Measurements from ENCODE around the gene SULT4A1.

DNA sequence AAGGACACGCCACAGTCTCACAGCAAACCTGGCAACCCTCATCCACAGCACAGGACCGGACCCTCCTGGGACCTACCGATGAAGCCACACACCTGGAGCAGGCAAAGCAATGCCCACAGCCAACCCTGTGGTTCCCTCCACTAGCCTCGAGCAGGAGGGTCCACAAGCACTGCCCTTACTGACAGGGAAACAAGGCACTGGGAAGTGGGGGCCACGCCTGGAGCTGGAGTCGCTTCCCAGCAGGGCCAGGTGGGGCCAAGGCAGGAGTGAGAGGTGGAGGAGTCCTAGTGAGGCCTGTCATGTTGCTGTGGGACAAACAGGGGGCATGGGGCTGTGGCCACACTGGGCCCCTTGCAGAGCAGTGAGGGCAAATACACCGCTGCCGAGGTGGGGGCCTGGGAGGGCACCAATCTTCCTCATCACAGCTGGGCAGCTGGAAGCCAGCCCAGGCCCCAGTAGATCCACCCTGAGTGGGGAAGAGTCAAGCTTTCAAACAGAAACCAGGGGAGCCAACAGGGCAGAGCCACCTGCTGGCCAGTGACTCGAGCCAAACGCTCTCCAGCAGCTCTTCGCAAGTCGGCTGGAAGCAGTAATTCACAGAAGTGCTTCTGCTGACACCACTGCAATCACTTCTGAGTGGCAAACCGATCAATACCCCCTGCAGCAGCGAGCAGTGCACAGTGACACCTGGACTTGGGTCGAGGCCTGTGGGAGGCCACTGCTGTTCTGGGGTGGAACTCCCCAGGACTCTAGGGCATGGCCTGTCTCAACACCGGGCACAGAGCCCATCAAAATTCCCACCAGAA is 13.7 kb downstream of the SULT4A1 start:
- TF ChIP-seq CTCF (IDR thresholded peaks at IDR 0.05; ENCODE audit: insufficient read depth, low read length) (no peak), POLR2AphosphoS5 (IDR thresholded peaks at IDR 0.05; ENCODE audit: low read depth) (no peak), GABPA (IDR thresholded peaks at IDR 0.05; ENCODE audit: low read depth) (no peak)
- TF ChIP-seq, protein P1, sequence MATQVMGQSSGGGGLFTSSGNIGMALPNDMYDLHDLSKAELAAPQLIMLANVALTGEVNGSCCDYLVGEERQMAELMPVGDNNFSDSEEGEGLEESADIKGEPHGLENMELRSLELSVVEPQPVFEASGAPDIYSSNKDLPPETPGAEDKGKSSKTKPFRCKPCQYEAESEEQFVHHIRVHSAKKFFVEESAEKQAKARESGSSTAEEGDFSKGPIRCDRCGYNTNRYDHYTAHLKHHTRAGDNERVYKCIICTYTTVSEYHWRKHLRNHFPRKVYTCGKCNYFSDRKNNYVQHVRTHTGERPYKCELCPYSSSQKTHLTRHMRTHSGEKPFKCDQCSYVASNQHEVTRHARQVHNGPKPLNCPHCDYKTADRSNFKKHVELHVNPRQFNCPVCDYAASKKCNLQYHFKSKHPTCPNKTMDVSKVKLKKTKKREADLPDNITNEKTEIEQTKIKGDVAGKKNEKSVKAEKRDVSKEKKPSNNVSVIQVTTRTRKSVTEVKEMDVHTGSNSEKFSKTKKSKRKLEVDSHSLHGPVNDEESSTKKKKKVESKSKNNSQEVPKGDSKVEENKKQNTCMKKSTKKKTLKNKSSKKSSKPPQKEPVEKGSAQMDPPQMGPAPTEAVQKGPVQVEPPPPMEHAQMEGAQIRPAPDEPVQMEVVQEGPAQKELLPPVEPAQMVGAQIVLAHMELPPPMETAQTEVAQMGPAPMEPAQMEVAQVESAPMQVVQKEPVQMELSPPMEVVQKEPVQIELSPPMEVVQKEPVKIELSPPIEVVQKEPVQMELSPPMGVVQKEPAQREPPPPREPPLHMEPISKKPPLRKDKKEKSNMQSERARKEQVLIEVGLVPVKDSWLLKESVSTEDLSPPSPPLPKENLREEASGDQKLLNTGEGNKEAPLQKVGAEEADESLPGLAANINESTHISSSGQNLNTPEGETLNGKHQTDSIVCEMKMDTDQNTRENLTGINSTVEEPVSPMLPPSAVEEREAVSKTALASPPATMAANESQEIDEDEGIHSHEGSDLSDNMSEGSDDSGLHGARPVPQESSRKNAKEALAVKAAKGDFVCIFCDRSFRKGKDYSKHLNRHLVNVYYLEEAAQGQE (IDR thresholded peaks at IDR 0.05; ENCODE audit: insufficient replicate concordance, low read depth), result no peak
